Fibroblast of mammary gland (primary cell): Measurements from ENCODE around the gene UQCRHL.
"Not testable (repeated sequence)": the region's sequence is repeated elsewhere in the genome, so short reads cannot be mapped to it uniquely, and the experiment has no call there.

Source experiments
- DNase-seq: peaks from one replicate; pipeline ENCODE4 v3.0.0-alpha.2; 2010; ENCODE audit warnings: low read depth
- H3K4me3 ChIP-seq: 2 replicates; pipeline ENCODE4 v1.5.1; 2011; ENCODE audit warnings: low read depth, mild to moderate bottlenecking, low read length, moderate library complexity; ENCODE audit not compliant: control insufficient read depth
- TF ChIP-seq, protein P1 (sequence below): conservative IDR thresholded peaks from 2 replicates; pipeline ENCODE4 v1.5.1; 2011; ENCODE audit warnings: low read depth, low read length, inconsistent platforms; ENCODE audit not compliant: control insufficient read depth, insufficient read depth

Gene UQCRHL

DNA sequence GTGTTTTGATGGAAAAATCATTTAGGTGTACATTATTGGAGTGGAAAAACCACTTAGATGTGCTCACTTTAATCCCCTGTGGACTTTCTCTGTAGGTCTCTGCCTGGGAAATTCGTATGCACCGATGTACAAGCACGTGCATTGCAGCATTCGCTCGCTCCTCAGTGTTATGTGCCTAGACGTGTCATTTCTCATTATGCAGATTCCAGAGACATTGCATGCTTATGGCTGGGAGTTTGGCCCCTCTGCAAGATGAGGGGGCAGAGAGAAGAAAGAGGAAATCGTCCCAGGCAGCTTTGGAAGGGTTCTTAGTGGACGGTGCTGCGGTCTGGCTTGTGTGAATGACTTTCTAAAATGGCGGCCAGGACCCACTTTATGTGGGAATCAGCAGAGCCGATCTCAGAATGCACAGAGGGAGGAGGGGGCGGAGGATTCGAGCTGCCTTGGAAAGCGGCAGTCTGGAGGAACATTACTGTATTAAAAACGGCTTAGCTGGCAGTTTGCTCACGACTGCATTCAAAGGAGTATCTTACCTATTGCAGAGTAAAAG, 42.4 kb upstream of the UQCRHL start:
- DNase-seq = peak; percentile 61
- H3K4me3 ChIP-seq = peak overlapping the region; percentile 77
- TF ChIP-seq, protein P1, sequence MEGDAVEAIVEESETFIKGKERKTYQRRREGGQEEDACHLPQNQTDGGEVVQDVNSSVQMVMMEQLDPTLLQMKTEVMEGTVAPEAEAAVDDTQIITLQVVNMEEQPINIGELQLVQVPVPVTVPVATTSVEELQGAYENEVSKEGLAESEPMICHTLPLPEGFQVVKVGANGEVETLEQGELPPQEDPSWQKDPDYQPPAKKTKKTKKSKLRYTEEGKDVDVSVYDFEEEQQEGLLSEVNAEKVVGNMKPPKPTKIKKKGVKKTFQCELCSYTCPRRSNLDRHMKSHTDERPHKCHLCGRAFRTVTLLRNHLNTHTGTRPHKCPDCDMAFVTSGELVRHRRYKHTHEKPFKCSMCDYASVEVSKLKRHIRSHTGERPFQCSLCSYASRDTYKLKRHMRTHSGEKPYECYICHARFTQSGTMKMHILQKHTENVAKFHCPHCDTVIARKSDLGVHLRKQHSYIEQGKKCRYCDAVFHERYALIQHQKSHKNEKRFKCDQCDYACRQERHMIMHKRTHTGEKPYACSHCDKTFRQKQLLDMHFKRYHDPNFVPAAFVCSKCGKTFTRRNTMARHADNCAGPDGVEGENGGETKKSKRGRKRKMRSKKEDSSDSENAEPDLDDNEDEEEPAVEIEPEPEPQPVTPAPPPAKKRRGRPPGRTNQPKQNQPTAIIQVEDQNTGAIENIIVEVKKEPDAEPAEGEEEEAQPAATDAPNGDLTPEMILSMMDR = no peak

DNA sequence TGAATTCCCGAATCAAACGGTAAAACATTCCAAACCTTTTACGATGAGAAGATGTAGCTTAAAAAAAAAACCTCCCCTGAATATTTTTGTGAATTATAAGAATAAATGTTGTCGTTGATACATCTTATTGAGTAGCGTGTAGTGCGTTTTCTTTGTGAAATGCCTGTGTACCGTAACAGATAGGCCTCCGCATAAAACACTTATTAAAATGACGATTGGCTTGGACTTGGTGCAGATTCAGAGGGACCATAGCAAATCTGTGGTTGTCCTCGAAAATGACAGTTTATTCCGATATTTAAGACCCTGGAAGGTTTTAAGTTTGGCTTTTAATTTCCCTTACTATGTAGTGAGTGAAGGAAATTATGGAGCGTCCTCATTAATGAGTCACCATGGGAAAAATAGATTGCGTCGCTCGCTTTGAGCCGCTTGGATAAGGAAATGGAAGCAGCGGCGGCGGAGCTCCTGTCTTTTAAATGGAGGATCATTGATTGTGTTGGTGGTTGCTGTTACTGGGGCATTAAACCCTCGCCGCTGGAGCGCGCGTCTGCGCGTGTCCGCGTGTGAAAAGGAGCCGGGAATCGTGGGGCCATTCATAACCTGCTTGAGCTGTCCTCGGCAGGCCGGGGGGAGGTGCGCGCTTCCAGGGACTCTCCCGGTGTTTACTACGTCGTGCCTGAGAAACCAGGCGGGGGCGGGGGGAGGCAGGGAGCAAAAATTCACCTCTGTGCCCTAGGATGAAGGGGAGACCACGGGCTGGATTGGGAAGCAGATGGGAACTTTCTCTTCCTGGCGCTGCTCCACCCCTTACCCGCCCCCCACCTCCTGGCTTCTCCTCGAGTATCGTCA, 41.7 kb upstream of the UQCRHL start:
- peak; percentile 80 for DNase-seq
- peak overlapping the region; percentile 77 for H3K4me3 ChIP-seq
- TF ChIP-seq, protein P1 = no peak

DNA sequence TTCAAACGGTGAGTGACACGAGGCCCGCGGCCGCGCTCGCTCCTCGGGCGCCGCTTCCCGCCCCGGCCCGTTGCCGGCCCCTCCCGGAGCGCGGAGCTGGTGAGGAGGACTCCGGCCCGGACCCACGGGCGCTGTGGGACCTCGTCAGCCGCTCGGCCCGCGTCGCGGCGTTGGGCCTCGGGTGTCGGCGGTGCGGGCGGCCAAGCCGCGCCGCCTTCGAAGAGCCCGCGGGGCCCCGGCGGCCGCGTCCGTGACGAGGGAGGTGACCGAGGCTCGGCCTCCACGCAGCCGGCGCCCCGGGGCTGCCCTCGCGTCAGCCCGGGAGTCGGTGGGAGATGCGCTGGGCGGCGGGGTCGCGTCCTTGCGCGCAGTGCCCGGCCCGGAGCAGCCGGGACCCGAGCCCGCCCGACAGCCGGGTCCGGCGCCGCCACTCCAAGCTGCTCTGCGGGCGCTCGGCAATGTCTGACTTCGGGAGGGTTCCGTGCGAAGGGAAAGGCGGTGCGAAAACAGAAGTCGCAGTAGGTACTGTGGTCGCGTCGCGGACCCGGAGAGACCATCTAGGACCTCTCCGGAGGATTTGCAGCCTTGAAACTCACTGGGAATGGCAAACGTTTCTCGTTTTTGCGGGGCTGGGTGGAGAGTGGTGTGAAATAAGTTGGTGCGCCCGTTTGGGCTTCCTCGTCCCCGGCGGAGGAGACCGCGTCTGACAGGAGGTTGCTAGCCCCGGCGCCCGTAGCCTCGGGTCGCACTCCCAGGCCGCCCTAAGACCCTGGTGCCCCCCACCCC, 40.9 kb upstream of the UQCRHL start:
- TF ChIP-seq, protein P1 = no peak
- DNase-seq = no peak
- peak overlapping the region; percentile 77 for H3K4me3 ChIP-seq

DNA sequence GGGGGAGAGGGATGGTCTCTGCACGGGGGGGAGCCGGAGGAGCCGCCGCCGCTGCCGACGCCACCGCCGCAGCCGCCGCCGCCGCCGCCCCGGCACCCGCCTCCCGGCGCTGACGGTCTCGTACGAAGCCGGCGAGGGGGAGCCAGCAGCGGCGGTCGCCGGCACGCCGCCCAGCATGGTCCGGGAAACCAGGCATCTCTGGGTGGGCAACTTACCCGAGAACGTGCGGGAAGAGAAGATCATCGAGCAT, 40.4 kb upstream of the UQCRHL start:
- TF ChIP-seq, protein P1 = no peak
- DNase-seq = no peak
- H3K4me3 ChIP-seq = peak overlapping the region; percentile 77

DNA sequence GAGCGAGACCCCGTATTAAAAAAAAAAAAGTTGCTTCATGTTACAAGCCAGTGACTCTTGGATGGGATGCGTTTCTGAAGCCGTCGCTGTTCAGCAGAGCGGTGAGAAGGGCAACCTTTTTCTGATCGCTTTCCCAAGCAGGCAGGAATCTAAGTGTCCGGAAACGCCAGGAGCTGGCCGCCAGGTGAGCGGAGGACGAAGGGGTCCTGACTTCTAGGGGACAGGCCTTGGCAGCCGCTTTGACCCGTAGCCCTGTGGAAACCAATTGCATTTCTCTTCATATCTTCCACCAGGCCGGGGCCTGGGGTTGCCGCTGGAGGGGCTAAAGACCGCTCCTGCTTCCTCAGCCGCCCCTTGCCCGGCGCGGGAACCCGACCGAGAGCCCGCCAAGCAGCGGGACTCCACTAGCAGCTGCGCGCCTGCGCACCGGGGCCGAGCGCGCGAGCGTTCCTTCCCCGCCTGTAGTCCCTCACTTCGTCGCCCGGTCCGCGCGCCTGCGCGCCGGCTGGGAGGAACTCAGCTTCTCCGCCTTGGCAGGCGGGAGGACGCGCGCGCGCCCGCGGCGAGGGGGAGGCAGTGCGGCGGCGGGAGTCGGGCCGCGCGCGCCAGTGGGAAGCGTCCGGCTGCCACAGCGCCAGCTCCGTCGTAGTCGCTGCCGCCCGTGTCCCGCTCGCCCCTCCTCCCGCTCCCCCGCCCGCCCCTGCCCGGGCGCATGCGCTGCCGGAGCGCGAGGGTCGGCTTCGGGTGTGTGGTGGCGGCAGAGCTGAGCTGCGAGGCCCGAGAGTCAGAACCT, 39.8 kb upstream of the UQCRHL start, which contains the start of gene SPEN:
Gene SPEN, plus strand, starts transcription at position 608 of the 793 bp plus-strand sequence. CDS start 361 bp downstream, outside the sequence.
- TF ChIP-seq, protein P1 = no peak
- peak; percentile 94 for DNase-seq
- H3K4me3 ChIP-seq = peak within 1 kb of the TSS; percentile 77

DNA sequence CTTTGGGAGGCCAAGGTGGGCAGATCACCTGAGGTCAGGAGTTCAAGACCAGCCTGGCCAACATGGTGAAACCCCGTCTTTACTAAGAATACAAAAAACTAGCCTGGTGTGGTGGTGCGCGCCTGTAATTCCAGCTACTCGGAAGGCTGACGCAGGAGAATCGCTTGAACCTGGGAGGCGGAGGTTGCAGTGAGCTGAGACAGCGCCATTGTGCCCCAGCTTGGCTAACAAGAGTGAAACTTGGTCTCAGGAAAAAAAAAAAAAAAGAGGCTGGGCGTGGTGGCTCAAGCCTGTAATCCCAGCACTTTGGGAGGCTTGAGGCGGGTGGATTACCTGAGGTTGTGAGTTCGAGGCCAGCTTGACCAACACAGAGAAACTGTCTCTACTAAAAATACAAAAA, 38.6 kb upstream of the UQCRHL start:
- not testable (repeated sequence) for DNase-seq, H3K4me3 ChIP-seq
